H9 (cell line): ENCODE results near the gene MEGF9. TPM values are rescaled to one million over a fixed set of nuclear protein-coding genes. Genes with fewer than 3 reads are reported as not detected.

Experiments
- DNase-seq: peaks from one replicate; pipeline ENCODE4 v3.0.0-alpha.2; 2017
- H2AFZ ChIP-seq: one replicate; pipeline ENCODE4 v1.6.1; 2013; ENCODE audit warnings: mild to moderate bottlenecking, low read length, control low read depth, moderate library complexity
- H2AK5ac ChIP-seq: 2 replicates; pipeline ENCODE4 v1.6.1; 2013; ENCODE audit warnings: low read length, control low read depth, mixed read lengths; ENCODE audit not compliant: insufficient read length
- H2BK120ac ChIP-seq: one replicate; pipeline ENCODE4 v1.6.1; 2013; ENCODE audit warnings: low read depth, mild to moderate bottlenecking, low read length, control low read depth, inconsistent platforms; ENCODE audit not compliant: poor library complexity, severe bottlenecking
- H2BK12ac ChIP-seq: 2 replicates; pipeline ENCODE4 v1.6.1; 2013; ENCODE audit warnings: low read length, control low read depth, mixed read lengths, low read depth; ENCODE audit not compliant: insufficient read length
- H2BK15ac ChIP-seq: 2 replicates; pipeline ENCODE4 v1.6.1; 2013; ENCODE audit warnings: low read depth, low read length, control low read depth
- H2BK20ac ChIP-seq: one replicate; pipeline ENCODE4 v1.6.1; 2013; ENCODE audit warnings: low read depth, mild to moderate bottlenecking, low read length, control low read depth, inconsistent platforms; ENCODE audit not compliant: poor library complexity, severe bottlenecking
- H2BK5ac ChIP-seq: 2 replicates; pipeline ENCODE4 v1.6.1; 2013; ENCODE audit warnings: low read length, control low read depth, mixed read lengths; ENCODE audit not compliant: insufficient read length
- H3K14ac ChIP-seq: 2 replicates; pipeline ENCODE4 v1.6.1; 2013; ENCODE audit warnings: low read length, control low read depth; ENCODE audit not compliant: insufficient read depth
- H3K18ac ChIP-seq: 2 replicates; pipeline ENCODE4 v1.6.1; 2013; ENCODE audit warnings: low read depth, mild to moderate bottlenecking, mixed read lengths, low read length, control low read depth; ENCODE audit not compliant: insufficient read length
- H3K23ac ChIP-seq: 2 replicates; pipeline ENCODE4 v1.6.1; 2013; ENCODE audit warnings: low read length, control low read depth, mixed read lengths, low read depth; ENCODE audit not compliant: insufficient read length
- H3K23me2 ChIP-seq: 2 replicates; pipeline ENCODE4 v1.6.1; 2013; ENCODE audit warnings: low read depth, mild to moderate bottlenecking, mixed read lengths, low read length, control low read depth; ENCODE audit not compliant: insufficient read length, poor library complexity, severe bottlenecking
- H3K27ac ChIP-seq: 2 replicates; pipeline ENCODE4 v1.5.1; 2013; ENCODE audit warnings: low read length, control low read depth, mixed read lengths, low read depth; ENCODE audit not compliant: insufficient read length
- H3K27me3 ChIP-seq: 2 replicates; pipeline ENCODE4 v1.6.1; 2013; ENCODE audit warnings: low read length, control low read depth, inconsistent platforms; ENCODE audit not compliant: insufficient read depth
- H3K4ac ChIP-seq: 2 replicates; pipeline ENCODE4 v1.6.1; 2013; ENCODE audit warnings: low read depth, mild to moderate bottlenecking, control low read depth, inconsistent platforms, low read length, moderate library complexity
- H3K4me1 ChIP-seq: 2 replicates; pipeline ENCODE4 v1.6.1; 2013; ENCODE audit warnings: low read length, control low read depth, inconsistent platforms; ENCODE audit not compliant: insufficient read depth
- H3K4me2 ChIP-seq: 2 replicates; pipeline ENCODE4 v1.6.1; 2013; ENCODE audit warnings: low read length, control low read depth, mixed read lengths; ENCODE audit not compliant: insufficient read length, insufficient read depth
- H3K56ac ChIP-seq: 2 replicates; pipeline ENCODE4 v1.6.1; 2013; ENCODE audit warnings: low read depth, mild to moderate bottlenecking, mixed read lengths, low read length, control low read depth; ENCODE audit not compliant: insufficient read length
- H3K79me1 ChIP-seq: 2 replicates; pipeline ENCODE4 v1.6.1; 2013; ENCODE audit warnings: low read depth, mild to moderate bottlenecking, moderate library complexity, low read length, control low read depth, inconsistent platforms; ENCODE audit not compliant: insufficient read depth, poor library complexity, severe bottlenecking
- H3K79me2 ChIP-seq: 2 replicates; pipeline ENCODE4 v1.6.1; 2013; ENCODE audit warnings: low read length, control low read depth, inconsistent platforms; ENCODE audit not compliant: insufficient read depth
- H3K9ac ChIP-seq: 2 replicates; pipeline ENCODE4 v1.6.1; 2013; ENCODE audit warnings: low read length, control low read depth, mixed read lengths; ENCODE audit not compliant: insufficient read length; ENCODE audit errors: extremely low read depth
- H3K9me3 ChIP-seq: one replicate; pipeline ENCODE4 v1.6.1; 2013; ENCODE audit warnings: low read depth, low read length, inconsistent platforms; ENCODE audit not compliant: control insufficient read depth
- H3T11ph ChIP-seq: one replicate; pipeline ENCODE4 v1.6.1; 2013; ENCODE audit warnings: mild to moderate bottlenecking, low read length, control low read depth, inconsistent platforms
- H4K20me1 ChIP-seq: one replicate; pipeline ENCODE4 v1.6.1; 2013; ENCODE audit not compliant: control insufficient read depth, insufficient read length, insufficient read depth
- H4K5ac ChIP-seq: 2 replicates; pipeline ENCODE4 v1.6.1; 2013; ENCODE audit warnings: low read depth, mild to moderate bottlenecking, mixed read lengths, low read length, control low read depth; ENCODE audit not compliant: insufficient read length
- H4K8ac ChIP-seq: replicated peaks from 2 replicates; pipeline ENCODE4 v1.6.1; 2013; ENCODE audit warnings: low read length, control low read depth, mixed read lengths, low read depth; ENCODE audit not compliant: insufficient read length
- H4K91ac ChIP-seq: 2 replicates; pipeline ENCODE4 v1.6.1; 2013; ENCODE audit warnings: low read depth, mild to moderate bottlenecking, moderate library complexity, mixed read lengths, low read length, control low read depth; ENCODE audit not compliant: insufficient read length
- H3K27ac Mint-ChIP-seq, 3 experiments: 2 replicates in 2 of 3; 3 replicates in 1 of 3; pipeline ENCODE4 v1.8.0; 2020 to 2021; ENCODE audit warnings: mixed read lengths in 3 of 3, mild to moderate bottlenecking in 1 of 3, moderate library complexity in 1 of 3
- H3K27me3 Mint-ChIP-seq: 2 replicates; pipeline ENCODE4 v1.8.0; 2021; ENCODE audit warnings: low read depth, mild to moderate bottlenecking, moderate library complexity, mixed read lengths
- H3K36me3 Mint-ChIP-seq, 3 experiments: 2 replicates in 2 of 3; 3 replicates in 1 of 3; pipeline ENCODE4 v1.8.0; 2020 to 2021; ENCODE audit warnings: low read depth in 3 of 3, mixed read lengths in 3 of 3; ENCODE audit not compliant: insufficient read depth in 1 of 3
- H3K4me1 Mint-ChIP-seq, 2 experiments: 2 replicates each; pipeline ENCODE4 v1.8.0; 2020; ENCODE audit warnings: mixed read lengths in 2 of 2
- H3K4me3 Mint-ChIP-seq, 2 experiments: 2 replicates in 1 of 2; 3 replicates in 1 of 2; pipeline ENCODE4 v1.8.0; 2020 to 2021; ENCODE audit warnings: mild to moderate bottlenecking in 2 of 2, mixed read lengths in 2 of 2, moderate library complexity in 1 of 2
- H3K9me3 Mint-ChIP-seq, 2 experiments: 2 replicates in 1 of 2; 3 replicates in 1 of 2; pipeline ENCODE4 v1.8.0; 2020; ENCODE audit warnings: mild to moderate bottlenecking in 2 of 2, mixed read lengths in 2 of 2, moderate library complexity in 1 of 2
- CTCF ChIP-seq: fragments of 200-600 bp; sonication (generic); conservative IDR thresholded peaks from 3 replicates; pipeline ENCODE4 v1.8.0; 2021; ENCODE audit warnings: antibody characterized with exemption, mild to moderate bottlenecking
- total RNA-seq: library from RNA; stranded (reverse); gene quantifications from 2 replicates; pipeline ENCODE4 v1.2.1, GENCODE V29; 2021

MEGF9 gene
- total RNA-seq, 1 experiment from 2014 or later, result 0.94 TPM

DNA sequence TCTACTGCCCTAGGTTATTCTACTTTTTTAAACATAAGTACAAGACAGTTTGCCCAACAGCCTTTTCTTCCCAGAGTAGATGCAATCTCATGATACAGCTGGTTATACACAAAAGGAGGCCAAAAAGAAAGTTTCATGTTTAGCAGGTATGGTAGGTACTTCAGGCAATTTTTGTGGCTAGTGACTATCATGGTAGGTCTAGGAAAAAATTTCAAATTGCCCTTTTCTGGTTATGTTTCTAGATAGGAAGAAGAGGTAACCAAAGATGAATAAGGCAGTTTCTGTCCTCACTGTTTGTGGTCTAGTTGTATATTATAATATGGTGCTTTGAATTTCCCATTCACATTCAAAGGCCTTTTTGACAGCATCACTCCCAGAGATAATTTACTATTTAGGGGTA is 19.7 kb downstream of the MEGF9 start:
- Histone ChIP-seq H2BK12ac (no peak overlapping the region), H3K27ac (no peak overlapping the region), H2AK5ac (no peak overlapping the region), H3K23me2 (no peaks in the 10 kb centered on the region), H4K91ac (no peak overlapping the region), H2BK15ac (no peak overlapping the region), H4K8ac (no peak overlapping the region), H3K4ac (no peak overlapping the region), H2BK20ac (no peak overlapping the region), H3K18ac (no peak overlapping the region), H3K9me3 (no peaks in the 10 kb centered on the region), H4K20me1 (no peaks in the 10 kb centered on the region), H2AFZ (no peak overlapping the region), H3K4me1 (peaks cover 3% of the 10 kb centered on the region; the same call in 1 of the 2 replicates), H3K27me3 (peaks cover 65% of the 10 kb centered on the region), H3K56ac (no peak overlapping the region), H3K23ac (no peak overlapping the region), H2BK5ac (no peak overlapping the region), H3K79me1 (no peaks in the 10 kb centered on the region), H3K4me2 (no peak overlapping the region), H3K79me2 (no peaks in the 10 kb centered on the region), H3T11ph (no peak overlapping the region), H3K14ac (no peak overlapping the region), H4K5ac (no peak overlapping the region), H2BK120ac (no peak overlapping the region), H3K9ac (no peak overlapping the region)
- Mint-ChIP-seq H3K9me3 (peaks cover 0 to 3% of the 10 kb centered on the region in 2 experiments; a peak in 1 of 5 replicates), H3K4me1 (peaks cover 15 to 18% of the 10 kb centered on the region in 2 experiments), H3K27me3 (0 out of 2 replicates have a peak, but pooled peaks cover 2% of the 10 kb centered on the region), H3K36me3 (no peaks in the 10 kb centered on the region), H3K4me3 (no peak overlapping the region), H3K27ac (no peak overlapping the region)
- TF ChIP-seq CTCF, result no peak
- DNase-seq, result no peak
